NCI-H2196 treated with DMSO at 0.1 percent for 48 hours (cell line): Measurements from ENCODE around the gene INSC.

Experiments
- DNase-seq: peaks from one replicate; lab custom pipeline; 2025; ENCODE audit not compliant: unreplicated experiment; lab: John Stamatoyannopoulos, UW

Gene INSC

DNA sequence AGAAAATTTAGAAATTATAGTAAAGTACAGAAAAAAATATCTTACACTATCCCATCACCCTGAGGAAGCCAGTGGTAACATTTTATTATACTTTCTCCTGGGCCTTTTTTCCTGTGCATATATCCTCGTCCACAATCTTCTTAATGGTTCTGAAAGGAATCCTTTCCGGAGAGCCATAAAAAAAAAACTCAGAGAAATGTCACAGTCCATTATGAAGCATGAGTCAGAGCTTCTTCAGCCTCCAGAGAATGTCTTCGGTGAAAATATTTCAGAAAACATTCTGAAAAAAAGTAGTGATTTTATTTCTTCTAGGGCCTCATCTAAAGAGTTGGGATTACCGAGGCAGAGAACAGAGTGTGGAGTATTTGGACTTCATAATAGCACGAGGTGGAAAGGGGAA, 163.4 kb downstream of the INSC start:
- no peak for DNase-seq

GRCh38 chr11:15280393-15280792, 165.7 kb downstream of the INSC start:
- no peak for DNase-seq

DNA sequence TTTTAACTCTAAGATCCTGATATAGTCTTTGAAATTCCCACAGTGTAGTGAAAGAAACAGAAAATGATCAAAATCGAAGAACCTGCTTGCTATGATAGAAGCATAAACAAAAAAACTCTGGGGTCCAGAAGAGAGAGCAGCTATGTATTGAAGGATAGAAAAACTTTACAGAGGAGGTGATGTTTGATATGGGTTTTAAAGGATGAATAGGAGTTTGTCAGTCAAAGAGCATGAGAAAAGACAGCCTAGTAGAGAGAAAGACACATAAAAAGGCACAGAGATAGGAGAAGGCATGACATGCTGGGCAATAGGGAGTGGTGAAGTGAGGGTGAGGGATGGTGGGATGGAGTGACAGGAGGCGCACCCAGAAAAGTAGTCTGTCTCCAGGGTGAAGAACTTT, 168.0 kb downstream of the INSC start:
- no peak for DNase-seq

DNA sequence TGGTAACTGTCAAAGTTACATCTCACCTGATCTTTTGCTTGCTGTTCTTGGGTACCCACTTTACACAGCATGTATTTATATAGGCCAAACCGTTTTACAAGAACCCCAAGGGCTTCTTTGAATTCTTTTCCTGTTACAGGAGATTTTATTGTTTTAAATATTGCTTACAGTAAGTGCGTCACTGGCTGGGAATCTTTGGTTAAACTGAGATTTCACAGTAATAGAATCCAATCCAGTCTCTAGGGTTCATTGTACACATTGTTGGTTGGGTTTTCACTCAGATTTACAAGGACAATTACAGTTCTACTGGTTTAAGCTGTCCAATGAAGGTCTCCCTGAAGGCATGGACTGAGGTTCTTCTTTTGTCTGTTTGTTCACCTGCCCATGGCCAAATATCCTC, 171.7 kb downstream of the INSC start:
- no peak for DNase-seq

GRCh38 chr11:15288863-15289262, 174.1 kb downstream of the INSC start:
- no peak for DNase-seq

GRCh38 chr11:15289723-15290122, 175.0 kb downstream of the INSC start:
- DNase-seq, result no peak

- DNase-seq, result no peak
Observed at GRCh38 chr11:15291885-15292284, 177.2 kb downstream of the INSC start.

GRCh38 chr11:15293975-15294620, 179.4 kb downstream of the INSC start:
- no peak for DNase-seq

GRCh38 chr11:15295695-15296094, 181.0 kb downstream of the INSC start:
- DNase-seq, result no peak
